M059J (cell line): ENCODE measurements around the gene XYLT2. TPM values are rescaled to one million over a fixed set of nuclear protein-coding genes. Genes with fewer than 3 reads are reported as not detected.
"Not testable (repeated sequence)": the region's sequence is repeated elsewhere in the genome, so short reads cannot be mapped to it uniquely, and the experiment has no call there.

Experiments used
- DNase-seq: peaks from one replicate; pipeline ENCODE4 v3.0.0-alpha.2; 2012; ENCODE audit warnings: low read depth
- total RNA-seq: library from RNA; depleted of rRNA; stranded (reverse); fragments of >200 nt; shearing (Covaris generic); gene quantifications from 2 replicates; pipeline ENCODE4 v1.2.3, GENCODE V29; 2014; rRNA removed

XYLT2 gene
- total RNA-seq, result 17.8 and 37.4 TPM in 2 replicates

DNA sequence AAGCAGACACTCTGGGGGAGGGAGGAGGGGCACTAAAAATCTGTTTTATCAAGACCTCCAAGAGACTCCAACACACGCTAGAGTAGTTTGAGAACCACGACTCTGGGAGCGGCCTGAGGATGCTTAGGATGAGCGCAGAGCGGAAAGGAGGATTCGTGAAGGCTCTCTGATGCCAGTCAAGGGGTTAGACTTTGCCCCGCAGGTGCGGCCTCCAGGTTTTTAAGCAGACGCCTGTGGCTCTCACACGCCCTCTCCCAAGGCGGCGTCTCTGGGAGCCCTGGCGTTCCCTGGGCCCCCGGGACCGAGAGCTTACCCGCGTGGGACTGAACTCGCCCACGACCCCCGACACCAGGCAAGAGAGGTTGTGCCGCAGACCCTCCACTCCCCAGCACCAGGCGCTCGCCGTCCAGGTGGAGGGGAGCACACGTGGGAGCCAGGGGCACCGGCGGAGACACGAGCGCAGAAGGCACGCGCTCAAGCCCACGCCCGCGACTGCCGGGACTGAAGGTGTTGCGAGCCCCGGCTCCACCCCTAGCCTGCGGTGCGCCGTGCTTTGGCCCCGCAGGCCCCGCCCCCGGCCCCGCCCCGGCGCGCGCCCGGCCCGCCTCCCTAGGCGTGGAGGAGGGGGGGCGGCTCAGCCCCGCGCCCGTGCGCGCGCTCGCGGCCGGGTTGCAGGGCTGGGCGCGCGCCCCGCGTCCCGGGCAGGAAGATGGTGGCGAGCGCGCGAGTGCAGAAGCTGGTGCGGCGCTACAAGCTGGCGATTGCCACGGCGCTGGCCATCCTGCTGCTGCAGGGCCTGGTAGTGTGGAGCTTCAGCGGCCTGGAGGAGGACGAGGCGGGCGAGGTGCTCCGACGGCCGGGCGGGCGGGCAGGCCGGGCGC is at the start of gene XYLT2:
Gene XYLT2, plus strand, starts transcription at position 695 of the 881 bp plus-strand sequence. Its CDS starts 15 bp downstream, at position 710.
- peak; percentile 72 for DNase-seq

DNA sequence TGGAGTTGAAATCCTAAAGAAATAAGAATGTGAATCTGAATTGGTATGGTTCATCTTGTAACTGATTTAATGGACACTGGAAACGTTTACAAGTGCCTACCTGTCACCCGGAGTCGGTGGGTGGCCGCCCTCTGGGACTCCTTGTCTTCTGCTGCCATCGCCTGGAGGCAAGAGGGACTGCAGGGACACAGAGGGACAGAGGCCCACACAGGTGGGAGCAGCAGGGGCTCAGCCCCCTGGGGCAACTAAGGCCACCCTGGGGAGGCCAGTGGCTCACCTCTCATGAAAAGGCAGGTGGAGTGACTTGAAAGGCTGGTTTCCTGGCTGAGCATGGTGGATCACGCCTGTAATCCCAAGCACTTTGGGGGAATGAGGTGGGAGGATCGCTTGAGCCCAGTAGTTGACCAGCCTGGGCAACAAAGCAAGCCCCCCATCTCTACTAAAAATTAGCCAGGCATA is 48.5 kb upstream of the XYLT2 start:
- DNase-seq, result peak; percentile 66

DNA sequence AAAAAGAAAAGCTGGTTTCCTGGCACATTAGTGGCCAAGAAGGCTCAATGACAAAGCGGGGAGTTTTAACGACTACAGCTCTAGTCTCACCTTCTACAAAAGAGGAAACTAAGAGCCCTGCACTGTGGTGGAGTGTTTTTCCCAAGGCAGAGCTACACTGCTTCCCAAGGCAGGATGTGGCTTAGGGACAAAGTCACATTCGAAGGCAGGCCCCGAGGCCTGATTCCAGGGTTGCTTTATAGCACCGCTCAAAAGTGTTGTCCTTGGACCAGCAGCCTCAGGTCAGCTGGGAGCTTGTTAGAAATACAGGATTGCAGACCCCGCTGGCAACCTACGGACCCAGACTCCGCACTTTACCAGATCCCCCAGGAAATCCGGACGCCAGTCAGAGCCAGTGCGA is 47.9 kb upstream of the XYLT2 start:
- DNase-seq, result peak; percentile 13

DNA sequence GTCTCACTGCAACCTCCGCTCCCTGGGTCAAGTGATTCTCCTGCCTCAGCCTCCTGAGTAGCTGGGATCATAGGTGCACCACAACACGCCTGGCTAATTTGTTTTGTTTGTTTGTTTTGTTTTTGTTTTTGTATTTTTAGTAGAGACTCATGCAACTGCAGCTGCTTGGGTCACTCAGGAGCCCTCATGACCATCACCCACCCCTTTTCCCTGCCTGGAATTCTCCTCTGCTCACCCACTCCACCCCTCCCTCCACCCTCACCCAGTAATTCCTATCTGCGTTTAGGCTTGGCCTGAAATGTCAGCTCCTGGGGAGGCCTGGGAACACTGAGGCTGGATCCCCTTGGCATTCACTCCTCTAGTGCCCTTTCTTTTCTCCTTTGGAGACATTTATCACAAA is 46.1 kb upstream of the XYLT2 start:
- DNase-seq, result no peak

DNA sequence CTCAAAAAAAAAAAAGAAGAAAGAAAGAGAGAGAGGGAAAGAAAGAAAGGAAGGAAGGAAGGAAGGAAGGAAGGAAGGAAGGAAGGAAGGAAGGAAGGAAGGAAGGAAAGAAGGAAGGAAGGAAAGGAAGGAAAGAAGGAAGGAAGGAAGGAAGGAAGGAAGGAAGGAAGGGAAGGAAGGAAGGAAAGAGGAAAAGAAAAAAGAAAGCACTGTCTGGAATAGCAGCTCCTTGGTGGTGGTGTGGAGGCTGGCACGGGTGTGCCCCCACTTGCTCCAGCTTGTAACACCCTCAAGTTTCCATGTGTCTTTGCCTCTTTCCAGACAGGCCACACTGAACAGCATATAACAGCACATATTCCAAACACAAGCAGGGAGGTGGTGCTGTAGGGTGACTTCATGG is 45.1 kb upstream of the XYLT2 start:
- DNase-seq, result not testable (repeated sequence)

DNA sequence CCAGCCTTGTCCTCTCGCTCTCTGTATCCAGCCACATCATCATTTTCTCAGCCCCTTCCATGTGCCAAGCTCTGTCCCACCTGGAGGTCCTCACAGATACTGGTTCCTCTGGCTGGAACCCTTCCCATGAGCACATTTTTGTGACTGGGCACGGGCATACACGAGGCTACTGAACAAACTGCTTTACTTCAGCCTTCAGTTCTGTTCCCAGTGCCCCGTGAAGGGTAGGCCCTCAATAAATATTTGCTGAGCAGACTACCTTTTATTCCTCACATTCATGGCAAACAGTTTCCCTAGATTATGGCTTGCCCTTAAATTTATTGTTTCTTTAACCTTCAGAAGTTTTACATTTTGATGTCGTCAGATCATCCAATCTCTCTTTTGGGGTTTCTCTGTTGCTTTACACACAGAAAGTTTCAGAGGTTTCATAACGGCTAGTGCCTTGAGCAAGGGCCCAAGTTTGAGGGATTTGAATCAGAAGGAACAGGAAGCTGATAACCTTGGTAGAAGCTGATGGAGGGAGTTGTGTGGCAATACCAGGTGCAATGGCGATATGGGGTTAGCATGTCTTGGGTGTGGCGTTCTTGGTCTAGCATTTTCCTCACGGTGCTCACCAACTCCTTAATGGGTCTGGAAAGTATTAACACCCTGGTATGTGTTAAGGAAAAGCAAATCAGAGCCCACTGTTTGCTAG is 43.9 kb upstream of the XYLT2 start:
- DNase-seq, result no peak

DNA sequence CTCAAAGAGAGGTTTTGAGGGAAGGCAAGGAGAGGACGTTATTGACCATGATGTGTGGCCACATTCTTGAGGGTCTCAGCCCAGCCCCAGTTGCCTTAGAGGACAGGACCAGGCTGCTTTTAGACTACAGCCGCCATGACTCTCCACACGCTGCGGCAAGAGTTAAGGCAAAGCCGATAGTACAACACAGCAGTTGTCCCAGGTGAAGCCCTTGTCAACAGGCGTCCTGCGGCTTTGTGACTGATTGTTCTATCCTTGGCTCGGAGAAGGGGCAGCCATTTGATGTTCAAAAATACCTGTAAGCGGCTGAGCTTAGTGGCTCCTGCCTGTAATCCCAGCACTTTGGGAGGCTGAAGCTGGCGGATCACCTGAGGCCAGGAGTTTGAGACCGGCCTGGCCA is 42.9 kb upstream of the XYLT2 start:
- no peak for DNase-seq

DNA sequence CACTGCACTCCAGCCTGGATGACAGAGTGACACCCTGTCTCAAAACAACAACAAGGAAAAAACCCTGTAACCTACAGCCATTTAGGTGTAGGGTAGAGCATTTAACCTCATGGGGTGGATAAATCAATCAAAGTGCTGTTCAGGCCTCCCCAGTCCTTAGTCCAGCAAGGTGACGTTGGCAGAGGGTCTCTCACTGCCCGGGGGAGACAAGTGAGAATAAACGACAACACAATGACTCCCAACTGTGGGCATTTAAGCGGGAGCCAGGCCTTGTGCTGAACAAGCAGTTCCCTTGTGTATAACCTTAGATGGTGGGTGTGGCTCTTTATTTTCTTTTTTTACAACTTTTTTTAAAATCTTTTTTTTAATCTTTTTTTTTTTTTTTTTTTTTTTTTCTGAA is 42.3 kb upstream of the XYLT2 start:
- no peak for DNase-seq

DNA sequence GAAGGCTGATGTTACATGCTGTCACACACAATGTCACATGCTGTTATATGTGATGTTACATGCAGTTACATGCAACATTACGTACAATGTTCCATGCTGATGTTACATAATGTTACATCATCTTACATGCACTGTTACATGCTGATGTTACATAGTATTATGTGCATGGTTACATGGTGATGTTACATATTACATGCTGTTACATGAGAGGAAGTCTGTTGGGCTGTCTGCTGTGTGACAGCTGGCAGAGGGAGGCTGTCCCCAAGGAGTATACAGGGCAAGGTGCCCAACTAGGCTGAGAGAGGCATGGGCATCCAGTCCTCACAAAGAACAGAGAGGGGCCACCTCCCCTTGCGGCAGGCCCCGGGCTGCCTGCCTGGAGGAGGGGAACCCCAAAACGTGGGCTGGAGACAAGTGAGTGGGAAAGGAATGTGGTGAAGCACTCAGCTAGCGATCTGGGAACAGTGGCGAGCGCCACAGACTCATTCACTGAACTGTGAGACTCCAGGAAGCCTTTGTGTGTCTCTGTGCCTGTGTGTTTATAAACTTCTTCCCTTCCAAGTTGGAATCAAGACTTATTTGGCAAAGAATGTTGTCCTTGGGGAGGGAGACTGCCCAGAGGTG is 41.0 kb upstream of the XYLT2 start:
- no peak for DNase-seq

DNA sequence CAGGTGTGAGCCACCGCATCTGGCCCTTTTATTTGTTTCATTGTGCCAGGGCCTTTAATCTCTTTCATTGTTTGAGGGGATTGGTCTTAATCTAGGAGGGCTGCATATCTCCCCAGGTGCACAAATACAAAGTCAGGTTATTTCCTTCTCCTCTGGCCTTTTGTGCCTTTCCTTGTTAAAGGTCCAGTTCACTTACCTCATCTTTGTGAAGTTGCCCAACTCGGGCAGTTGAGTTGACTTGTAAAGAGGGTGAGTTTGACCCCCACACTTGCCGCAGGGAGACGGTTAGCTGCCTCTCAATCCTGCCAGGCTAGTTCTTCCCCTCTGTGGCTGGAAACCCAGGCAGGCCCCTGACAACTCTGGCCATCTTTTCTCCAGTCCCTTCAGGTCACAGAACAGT is 38.3 kb upstream of the XYLT2 start:
- DNase-seq, result no peak

DNA sequence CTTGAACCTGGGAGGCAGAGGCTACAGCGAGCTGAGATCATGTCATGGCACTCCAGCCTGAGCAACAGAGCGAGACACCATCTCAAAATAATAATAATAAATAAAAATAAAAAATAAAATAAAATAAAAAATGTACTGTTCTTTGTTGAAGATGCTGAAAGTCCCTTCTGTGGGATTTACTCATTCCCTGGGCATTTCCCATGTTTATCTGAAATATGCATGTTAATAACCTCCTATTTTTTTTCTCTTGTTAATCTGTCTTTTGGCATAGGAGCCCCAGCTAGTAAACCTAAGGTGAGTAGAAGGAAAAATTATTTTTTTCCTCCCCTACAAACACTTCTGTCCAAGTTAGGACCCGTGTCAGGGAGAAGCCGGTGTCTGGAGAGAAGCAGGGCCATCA is 37.3 kb upstream of the XYLT2 start:
- no peak for DNase-seq

DNA sequence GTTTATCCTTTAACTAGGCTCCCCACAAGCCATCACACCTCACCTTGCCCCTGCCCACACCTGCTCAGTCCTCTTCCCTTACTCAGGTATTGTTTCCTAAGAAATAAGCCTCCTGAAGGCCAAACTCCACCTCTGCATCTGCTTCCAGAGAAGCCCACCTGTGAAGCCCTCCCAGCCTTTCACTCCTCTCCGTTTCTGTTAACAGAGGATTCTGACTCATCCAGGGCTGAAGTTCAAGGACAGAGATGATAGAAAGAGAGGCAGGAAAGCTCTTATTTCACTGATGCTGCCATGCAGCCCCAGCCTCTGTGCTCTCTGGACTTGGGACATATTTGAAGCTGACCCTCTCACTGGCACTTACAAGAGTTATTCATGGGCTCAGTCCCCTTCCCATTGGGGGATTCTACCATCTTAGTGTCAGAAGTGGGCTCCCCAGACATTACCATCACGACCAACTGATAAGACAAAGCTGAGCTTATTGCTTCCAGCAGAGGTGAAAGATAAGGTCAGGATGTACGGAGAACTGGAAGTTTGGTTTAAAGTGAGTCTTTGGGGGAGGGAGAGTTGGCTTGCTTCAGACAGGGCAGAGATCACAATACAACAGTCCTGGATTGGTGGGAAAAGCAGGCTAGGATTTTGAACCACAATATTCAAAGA is 35.3 kb upstream of the XYLT2 start:
- DNase-seq, result no peak

DNA sequence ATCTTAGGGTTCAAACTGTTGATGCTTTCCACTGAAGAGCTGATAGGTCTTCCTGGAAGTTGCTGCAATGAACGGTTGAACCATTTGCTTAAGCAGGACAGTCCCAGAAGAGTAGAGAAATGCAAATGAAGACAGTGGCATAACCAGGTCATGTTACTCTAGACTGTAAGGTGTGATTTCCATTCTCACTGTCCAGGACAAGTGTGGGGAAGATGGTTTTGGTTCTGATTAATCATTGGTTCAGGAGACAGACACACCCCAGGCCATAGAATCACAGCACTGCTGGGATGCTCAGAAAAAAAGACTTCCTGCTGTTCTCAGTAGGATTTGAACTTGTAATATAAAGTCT is 34.8 kb upstream of the XYLT2 start:
- DNase-seq, result no peak

DNA sequence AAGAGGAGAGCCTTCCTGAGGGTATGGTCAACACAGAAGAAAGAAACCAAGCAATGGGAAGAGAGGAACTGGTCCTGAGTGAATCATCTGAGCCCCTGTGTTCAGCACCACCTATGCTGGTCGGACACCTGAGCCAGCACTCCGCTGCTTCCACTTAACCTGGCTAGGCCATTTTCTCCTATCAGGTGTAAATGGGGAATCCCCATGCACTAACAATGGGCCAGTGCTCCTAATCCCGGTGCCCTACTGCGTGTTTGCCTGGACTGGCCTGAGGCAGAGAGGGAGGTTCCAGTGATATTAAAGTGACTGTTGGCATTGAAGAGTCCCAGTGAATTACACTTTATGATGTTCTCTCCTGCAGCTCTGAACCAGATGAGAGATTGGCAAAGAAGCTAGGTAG is 34.4 kb upstream of the XYLT2 start:
- DNase-seq, result no peak

DNA sequence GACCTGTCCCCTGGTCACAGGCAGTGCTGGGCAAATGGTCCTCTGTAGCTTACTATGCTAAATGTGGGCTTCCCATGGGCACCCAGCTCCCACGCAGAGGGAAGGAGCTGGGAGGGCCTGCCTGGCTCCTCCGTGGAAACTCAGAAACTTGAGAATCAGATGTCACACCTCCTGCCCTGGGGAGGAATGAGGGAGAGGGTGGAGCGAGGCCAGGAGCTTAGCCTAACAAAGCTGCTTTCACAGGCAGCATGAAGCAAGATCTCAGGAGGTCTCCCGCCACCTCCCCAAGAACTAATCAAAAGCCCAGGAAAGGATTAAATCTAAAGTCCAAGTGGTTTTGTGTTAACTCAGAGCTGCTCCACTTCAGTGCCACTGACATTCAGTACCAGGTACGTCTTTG is 33.6 kb upstream of the XYLT2 start:
- no peak for DNase-seq

DNA sequence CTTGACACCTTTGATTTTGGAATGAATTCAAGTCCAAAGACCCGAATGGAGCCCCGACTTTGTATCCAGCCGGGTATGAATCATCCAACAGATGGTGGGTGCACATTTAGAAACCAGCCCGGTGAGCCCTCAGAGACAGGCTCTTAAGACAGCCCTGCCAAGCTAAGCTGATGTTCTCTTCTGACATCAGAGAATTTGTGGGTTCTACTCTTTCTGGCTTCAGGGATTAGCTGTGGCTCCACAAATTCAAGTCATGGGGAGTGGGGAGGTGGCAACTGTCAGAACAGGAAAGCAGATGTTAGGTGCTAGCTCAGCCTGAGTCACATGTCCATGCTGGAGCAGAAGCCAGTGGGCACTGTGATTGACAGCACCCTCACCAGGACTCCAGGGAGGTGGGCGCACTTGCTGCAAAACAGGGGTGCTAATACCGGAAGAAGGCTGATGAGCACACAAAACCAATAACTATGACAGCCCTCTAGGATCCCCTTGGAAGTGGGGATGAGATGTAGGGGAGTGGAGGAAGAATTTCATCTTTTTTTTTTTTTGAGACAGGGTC is 31.4 kb upstream of the XYLT2 start:
- no peak for DNase-seq

DNA sequence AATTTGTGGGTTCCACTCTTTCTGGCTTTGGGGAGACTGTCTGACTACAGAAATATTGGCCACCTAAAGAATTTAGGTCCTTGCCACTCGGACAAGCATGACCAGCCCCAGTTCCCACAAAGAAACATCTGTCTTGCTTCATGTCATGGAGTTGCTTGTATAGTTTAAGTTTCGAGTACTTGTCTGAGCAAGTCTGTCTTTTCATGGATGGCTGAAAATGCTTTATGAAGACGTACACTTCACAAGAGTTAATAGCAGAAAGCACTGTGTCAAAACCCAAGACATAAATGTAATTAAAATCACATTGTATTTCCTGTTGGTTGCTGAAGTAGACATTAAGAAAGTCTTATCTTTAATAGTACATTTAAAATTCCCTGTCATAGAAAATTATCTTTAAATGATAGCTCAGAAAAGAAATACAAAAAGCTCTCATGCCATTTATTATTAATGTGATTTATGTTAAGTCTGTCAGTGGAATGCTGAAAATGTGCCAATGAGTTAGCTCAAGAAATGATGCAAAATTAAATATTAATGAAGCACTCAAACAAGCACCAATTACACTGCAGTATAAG is 29.8 kb upstream of the XYLT2 start:
- DNase-seq, result no peak

DNA sequence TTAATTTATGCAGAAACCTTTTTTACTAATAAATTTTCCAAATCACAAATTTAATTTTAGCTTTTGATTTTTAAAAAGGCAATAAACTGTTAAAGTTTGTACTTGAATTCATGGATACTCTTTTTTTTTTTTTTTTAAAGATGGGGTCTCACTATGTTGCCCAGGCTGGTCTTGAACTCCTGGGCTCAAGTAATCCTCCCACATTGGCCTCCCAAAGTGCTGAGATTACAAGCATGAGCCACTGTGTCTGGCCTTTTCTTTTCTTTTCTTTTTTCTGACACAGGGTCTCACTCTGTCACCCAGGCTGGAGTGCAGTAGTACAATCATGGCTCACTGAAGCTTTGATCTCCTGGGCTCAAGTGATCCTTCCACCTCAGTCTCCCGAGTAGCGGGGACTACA is 29.3 kb upstream of the XYLT2 start:
- not testable (repeated sequence) for DNase-seq

DNA sequence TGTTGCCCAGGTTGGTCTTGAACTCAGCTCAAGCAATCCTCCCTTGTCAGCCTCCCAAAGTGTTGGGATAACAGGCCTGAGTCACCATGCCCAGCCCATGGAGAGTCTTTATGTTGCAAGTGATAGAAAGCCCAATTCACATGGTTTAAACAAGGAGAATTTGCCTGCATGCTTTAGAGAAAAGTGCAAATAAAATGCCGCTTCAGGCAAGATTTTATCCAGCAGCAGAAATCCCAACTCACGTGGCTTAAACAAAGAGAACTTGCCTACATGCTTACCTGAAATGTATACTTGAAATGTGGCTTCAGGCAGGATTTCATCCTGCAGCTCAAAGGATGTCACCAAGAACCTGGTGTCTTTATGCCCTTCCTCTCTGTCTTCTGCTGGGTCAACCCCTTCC is 28.8 kb upstream of the XYLT2 start:
- no peak for DNase-seq

DNA sequence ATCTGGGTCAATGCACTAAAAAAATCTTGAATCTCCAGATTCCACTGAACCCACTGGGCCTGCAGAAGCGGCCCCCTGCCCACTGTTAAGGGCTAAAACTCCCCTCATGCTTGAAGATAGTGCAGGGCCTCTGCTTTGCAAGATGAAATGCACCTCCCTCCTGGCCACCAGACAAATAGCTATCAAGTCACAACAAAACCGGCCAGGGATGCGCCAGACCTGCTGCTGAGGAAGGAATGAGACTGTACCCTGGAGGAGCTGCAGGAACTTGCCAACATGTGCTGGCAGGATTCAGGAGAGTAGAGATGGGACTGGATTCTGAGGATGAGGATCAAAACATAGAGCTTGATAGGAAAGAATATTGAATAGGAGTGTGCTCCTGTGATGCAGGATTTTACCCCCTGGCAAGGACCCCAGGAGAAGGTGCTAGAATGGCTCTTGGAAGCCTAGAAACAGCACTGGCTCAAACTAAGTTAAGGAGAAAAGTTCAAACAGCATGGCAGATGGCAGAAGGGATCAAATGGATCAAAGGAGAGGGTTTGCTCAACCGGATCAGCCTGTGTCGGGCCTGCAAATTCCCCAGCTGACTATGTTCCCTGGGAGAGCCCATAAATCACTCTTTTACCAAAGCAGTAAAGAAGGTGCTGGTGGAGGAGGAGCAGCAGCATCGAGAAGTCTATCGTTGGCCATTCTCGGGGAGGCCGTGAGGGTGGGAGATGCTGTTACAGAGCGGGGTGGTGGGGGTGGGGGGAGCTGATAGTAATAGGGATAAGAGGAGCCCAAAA is 27.2 kb upstream of the XYLT2 start:
- DNase-seq, result no peak
